Prostate gland (tissue), 2 donors: ENCODE measurements around the gene SMIM24.

Source experiments
- POLR2AphosphoS5 ChIP-seq: sonication (generic); formaldehyde crosslinking; IDR thresholded peaks from one replicate; pipeline ENCODE4 v1.6.1; 2017; ENCODE audit warnings: antibody characterized with exemption
- TF ChIP-seq, protein P1 (sequence below), 4 experiments: fragments of 200-600 bp in 2 of 4; fragments of 450-650 bp in 2 of 4; sonication (generic) in 2 of 4; IDR thresholded peaks; 1 replicate in 3 of 4; 2 replicates in 1 of 4; pipeline ENCODE4 v1.5.1; 2016 to 2019; ENCODE audit warnings: antibody characterized with exemption in 4 of 4, mild to moderate bottlenecking in 2 of 4, moderate library complexity in 2 of 4

DNA sequence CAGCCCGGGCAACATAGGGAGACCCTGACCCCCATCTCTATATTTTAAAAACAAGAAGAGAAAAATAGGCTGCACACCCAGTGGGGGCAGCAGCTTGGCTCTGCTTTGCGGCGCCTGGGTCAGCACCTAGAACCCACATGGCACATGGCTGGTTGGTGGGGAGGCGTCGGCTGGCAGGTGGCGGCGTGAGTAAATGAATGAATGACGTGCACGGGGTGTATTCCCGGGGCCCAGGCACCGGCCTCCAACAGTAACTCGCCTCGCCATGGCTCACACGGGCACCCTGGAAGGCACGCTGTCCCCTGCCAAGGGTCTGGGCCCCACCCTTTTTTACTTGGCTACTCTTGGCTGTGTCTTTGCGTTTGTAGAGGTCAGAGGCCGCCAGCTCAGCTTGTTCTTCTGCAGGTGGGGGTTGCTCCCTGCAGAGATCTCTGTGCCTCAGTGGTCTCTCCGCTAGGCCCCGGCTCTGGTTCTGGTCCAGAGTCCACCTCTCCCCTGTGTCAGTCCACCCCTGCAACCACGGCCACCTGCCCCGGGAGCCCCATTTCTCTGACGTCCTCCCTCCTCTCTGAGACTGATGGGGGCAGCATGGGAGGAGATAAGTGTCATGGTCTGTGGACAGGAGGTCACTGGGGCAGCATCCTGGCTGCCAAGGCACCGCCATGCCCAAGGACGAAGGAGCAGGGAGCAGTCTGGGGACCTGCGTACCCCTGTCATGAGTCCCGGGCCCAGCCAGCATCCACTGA lies 31.4 kb upstream of the SMIM24 start:
- TF ChIP-seq, protein P1, sequence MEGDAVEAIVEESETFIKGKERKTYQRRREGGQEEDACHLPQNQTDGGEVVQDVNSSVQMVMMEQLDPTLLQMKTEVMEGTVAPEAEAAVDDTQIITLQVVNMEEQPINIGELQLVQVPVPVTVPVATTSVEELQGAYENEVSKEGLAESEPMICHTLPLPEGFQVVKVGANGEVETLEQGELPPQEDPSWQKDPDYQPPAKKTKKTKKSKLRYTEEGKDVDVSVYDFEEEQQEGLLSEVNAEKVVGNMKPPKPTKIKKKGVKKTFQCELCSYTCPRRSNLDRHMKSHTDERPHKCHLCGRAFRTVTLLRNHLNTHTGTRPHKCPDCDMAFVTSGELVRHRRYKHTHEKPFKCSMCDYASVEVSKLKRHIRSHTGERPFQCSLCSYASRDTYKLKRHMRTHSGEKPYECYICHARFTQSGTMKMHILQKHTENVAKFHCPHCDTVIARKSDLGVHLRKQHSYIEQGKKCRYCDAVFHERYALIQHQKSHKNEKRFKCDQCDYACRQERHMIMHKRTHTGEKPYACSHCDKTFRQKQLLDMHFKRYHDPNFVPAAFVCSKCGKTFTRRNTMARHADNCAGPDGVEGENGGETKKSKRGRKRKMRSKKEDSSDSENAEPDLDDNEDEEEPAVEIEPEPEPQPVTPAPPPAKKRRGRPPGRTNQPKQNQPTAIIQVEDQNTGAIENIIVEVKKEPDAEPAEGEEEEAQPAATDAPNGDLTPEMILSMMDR (IDR thresholded peaks at IDR 0.05), result no peak
- TF ChIP-seq POLR2AphosphoS5, result no peak
